ENCODE results near the gene ANKRD11.
"Not testable (repeated sequence)": the region's sequence is repeated elsewhere in the genome, so short reads cannot be mapped to it uniquely, and the experiment has no call there.

The ANKRD11 gene

GRCh38 chr16:89268987-89269735 is 221.2 kb downstream of the ANKRD11 start:
- DNase-seq (ENCODE audit: low read depth in 2 of 2) = no peak

- no peak for DNase-seq (ENCODE audit: low read depth in 2 of 2)
These were observed 221.8 kb downstream of the ANKRD11 start for GRCh38 chr16:89268585-89268984.

- DNase-seq (ENCODE audit: low read depth in 2 of 2) = not testable (repeated sequence)
These were observed 222.6 kb downstream of the ANKRD11 start for GRCh38 chr16:89267746-89268145.

- no peak for DNase-seq (ENCODE audit: low read depth in 2 of 2)
These were observed 223.7 kb downstream of the ANKRD11 start for GRCh38 chr16:89266521-89267134.

GRCh38 chr16:89265647-89266046 is 224.7 kb downstream of the ANKRD11 start:
- no peak for DNase-seq (ENCODE audit: low read depth in 2 of 2)

- DNase-seq (ENCODE audit: low read depth in 2 of 2) = no peak
These were observed 225.4 kb downstream of the ANKRD11 start for GRCh38 chr16:89264800-89265550.

GRCh38 chr16:89261691-89262563 is 228.4 kb downstream of the ANKRD11 start:
- DNase-seq (ENCODE audit: low read depth in 2 of 2) = no peak

- DNase-seq (ENCODE audit: low read depth in 2 of 2) = not testable (repeated sequence)
These were observed 230.5 kb downstream of the ANKRD11 start for GRCh38 chr16:89259901-89260300.

GRCh38 chr16:89257757-89258465 is 232.4 kb downstream of the ANKRD11 start:
- no peak for DNase-seq (ENCODE audit: low read depth in 2 of 2)

GRCh38 chr16:89257281-89257731 is 233.1 kb downstream of the ANKRD11 start:
- DNase-seq (ENCODE audit: low read depth in 2 of 2) = no peak

- peak; percentile 63 to 65 for DNase-seq (ENCODE audit: low read depth in 2 of 2)
These were observed 233.6 kb downstream of the ANKRD11 start for GRCh38 chr16:89256651-89257254.

- DNase-seq (ENCODE audit: low read depth in 2 of 2) = no peak
These were observed 236.6 kb downstream of the ANKRD11 start for GRCh38 chr16:89253548-89254287.

GRCh38 chr16:89248196-89248982 is 242.0 kb downstream of the ANKRD11 start:
- DNase-seq (ENCODE audit: low read depth in 2 of 2) = no peak

- DNase-seq (ENCODE audit: low read depth in 2 of 2) = not testable (repeated sequence)
These were observed 242.7 kb downstream of the ANKRD11 start for GRCh38 chr16:89247734-89248075.

- DNase-seq (ENCODE audit: low read depth in 2 of 2) = peak; percentile 98 to 99
These were observed 243.2 kb downstream of the ANKRD11 start for GRCh38 chr16:89246903-89247733.

GRCh38 chr16:89246383-89246902 is 243.9 kb downstream of the ANKRD11 start:
- no peak for DNase-seq (ENCODE audit: low read depth in 2 of 2)

- DNase-seq (ENCODE audit: low read depth in 2 of 2) = no peak
These were observed 245.6 kb downstream of the ANKRD11 start for GRCh38 chr16:89244754-89245153.

- DNase-seq (ENCODE audit: low read depth in 2 of 2) = not testable (repeated sequence)
These were observed 246.1 kb downstream of the ANKRD11 start for GRCh38 chr16:89244264-89244663.
